Measurements from ENCODE around the gene SOAT1. TPM values are rescaled to one million over a fixed set of nuclear protein-coding genes. Genes with fewer than 3 reads are reported as not detected.

Gene SOAT1
- polyA plus RNA-seq, 1 of the 3 experiments (the other 2 are of a cell fraction), result 8.1 TPM

DNA sequence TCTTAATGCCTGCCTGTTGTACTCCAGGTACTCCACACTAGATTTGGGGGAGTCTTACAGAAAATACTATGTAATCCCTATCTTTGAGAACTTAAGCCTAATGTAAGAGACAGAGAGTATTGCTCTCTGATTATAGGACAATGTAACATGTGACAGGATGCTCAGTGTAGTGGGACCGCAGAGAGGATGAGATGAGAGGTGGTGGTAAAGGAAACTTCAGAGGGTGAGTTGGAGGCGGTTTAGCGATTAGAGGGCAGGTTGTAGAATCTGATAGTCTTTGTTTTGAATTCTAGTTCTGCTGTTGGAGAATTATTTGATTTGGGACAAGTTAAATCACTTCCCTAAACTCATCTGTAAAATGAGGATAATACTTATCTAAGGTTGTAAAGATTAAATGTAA is 5.4 kb downstream of the SOAT1 start:
- WGBS (ENCODE audit: low lambda C conversion rate), result 94% methylated on average over 3 of the region's 3 CpGs
- POLR2A ChIA-PET, result no interaction called here
- Histone ChIP-seq H3K4me2 (no peak overlapping the region), H3K79me2 (ENCODE audit: insufficient read depth) (peaks cover 90% of the 10 kb centered on the region), H3K9me2 (no peaks in the 10 kb centered on the region), H3F3A (replicated peaks; ENCODE audit: insufficient read depth) (peaks cover 4% of the 10 kb centered on the region), H3K9me3 (no peaks in the 10 kb centered on the region), H3K36me3 (replicated peaks in 1 of 2; ENCODE audit: control insufficient read depth in 1 of 2, insufficient read depth in 2 of 2, low read length in 1 of 2) (peaks cover 6 to 13% of the 10 kb centered on the region in 2 experiments), H4K20me1 (ENCODE audit: insufficient read depth) (no peaks in the 10 kb centered on the region; the same call in 1 of the 2 replicates), H3K4me1 (ENCODE audit: control insufficient read depth in 1 of 2, insufficient read depth in 2 of 2, low read depth in 1 of 2, low read length in 1 of 2) (peaks cover 2 to 10% of the 10 kb centered on the region in 2 experiments; a peak in 2 of 4 replicates), H3K27ac (ENCODE audit: low read depth in 2 of 2, low read length in 1 of 2) (no peak overlapping the region), H2AFZ (ENCODE audit: low read depth) (no peak overlapping the region), H3K4me3 (ENCODE audit: low read depth in 2 of 2, low read length in 1 of 2) (no peak overlapping the region), H3K9ac (no peak overlapping the region), H3K27me3 (ENCODE audit: insufficient read depth) (no peaks in the 10 kb centered on the region)
- CTCF ChIA-PET, result no interaction called here
- no peak for DNase-seq
- no peak for TF ChIP-seq CHD2 (IDR thresholded peaks at IDR 0.05; ENCODE audit: low read length, partially characterized antibody)
- TF ChIP-seq JUND (IDR thresholded peaks at IDR 0.05), result no peak
- TF ChIP-seq POLR2AphosphoS5 (IDR thresholded peaks at IDR 0.05; ENCODE audit: low read depth, low read length), result no peak
- no peak for TF ChIP-seq GATA2 (CRISPR knock-in tag; IDR thresholded peaks at IDR 0.05)
- no peak for TF ChIP-seq YY1 (IDR thresholded peaks at IDR 0.05; ENCODE audit: low read depth)
- no peak for TF ChIP-seq TAF1 (IDR thresholded peaks at IDR 0.05; ENCODE audit: borderline replicate concordance, low read depth, low read length)
- TF ChIP-seq FOXM1 (IDR thresholded peaks at IDR 0.05; ENCODE audit: low read depth), result no peak
- TF ChIP-seq GABPA (IDR thresholded peaks at IDR 0.05; ENCODE audit: low read depth), result no peak
- TF ChIP-seq, protein P1, sequence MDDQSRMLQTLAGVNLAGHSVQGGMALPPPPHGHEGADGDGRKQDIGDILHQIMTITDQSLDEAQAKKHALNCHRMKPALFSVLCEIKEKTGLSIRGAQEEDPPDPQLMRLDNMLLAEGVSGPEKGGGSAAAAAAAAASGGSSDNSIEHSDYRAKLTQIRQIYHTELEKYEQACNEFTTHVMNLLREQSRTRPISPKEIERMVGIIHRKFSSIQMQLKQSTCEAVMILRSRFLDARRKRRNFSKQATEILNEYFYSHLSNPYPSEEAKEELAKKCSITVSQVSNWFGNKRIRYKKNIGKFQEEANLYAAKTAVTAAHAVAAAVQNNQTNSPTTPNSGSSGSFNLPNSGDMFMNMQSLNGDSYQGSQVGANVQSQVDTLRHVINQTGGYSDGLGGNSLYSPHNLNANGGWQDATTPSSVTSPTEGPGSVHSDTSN (IDR thresholded peaks at IDR 0.05), result no peak
- no peak for TF ChIP-seq TEAD4 (IDR thresholded peaks at IDR 0.05; ENCODE audit: borderline replicate concordance, insufficient read depth)
- TF ChIP-seq NRF1 (IDR thresholded peaks at IDR 0.05; ENCODE audit: low read depth, low read length), result no peak
- no peak for TF ChIP-seq EZH2phosphoT487 (IDR thresholded peaks at IDR 0.05; ENCODE audit: borderline replicate concordance, low read depth)
- TF ChIP-seq RCOR1 (IDR thresholded peaks at IDR 0.05; ENCODE audit: low read length), result no peak
- TF ChIP-seq NFIC (IDR thresholded peaks at IDR 0.05; ENCODE audit: borderline replicate concordance), result no peak
- TF ChIP-seq FOXJ3 (CRISPR knock-in tag; IDR thresholded peaks at IDR 0.05), result no peak
- no peak for TF ChIP-seq MXI1 (IDR thresholded peaks at IDR 0.05; ENCODE audit: low read depth, low read length)
- no peak for TF ChIP-seq ELF1 (IDR thresholded peaks at IDR 0.05)
- TF ChIP-seq RAD21 (IDR thresholded peaks at IDR 0.05; ENCODE audit: low read length), result no peak
- TF ChIP-seq, protein P2, sequence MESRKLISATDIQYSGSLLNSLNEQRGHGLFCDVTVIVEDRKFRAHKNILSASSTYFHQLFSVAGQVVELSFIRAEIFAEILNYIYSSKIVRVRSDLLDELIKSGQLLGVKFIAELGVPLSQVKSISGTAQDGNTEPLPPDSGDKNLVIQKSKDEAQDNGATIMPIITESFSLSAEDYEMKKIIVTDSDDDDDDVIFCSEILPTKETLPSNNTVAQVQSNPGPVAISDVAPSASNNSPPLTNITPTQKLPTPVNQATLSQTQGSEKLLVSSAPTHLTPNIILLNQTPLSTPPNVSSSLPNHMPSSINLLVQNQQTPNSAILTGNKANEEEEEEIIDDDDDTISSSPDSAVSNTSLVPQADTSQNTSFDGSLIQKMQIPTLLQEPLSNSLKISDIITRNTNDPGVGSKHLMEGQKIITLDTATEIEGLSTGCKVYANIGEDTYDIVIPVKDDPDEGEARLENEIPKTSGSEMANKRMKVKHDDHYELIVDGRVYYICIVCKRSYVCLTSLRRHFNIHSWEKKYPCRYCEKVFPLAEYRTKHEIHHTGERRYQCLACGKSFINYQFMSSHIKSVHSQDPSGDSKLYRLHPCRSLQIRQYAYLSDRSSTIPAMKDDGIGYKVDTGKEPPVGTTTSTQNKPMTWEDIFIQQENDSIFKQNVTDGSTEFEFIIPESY (IDR thresholded peaks at IDR 0.05; ENCODE audit: borderline replicate concordance, low read depth), result no peak

All from SK-N-SH (cell line).